Measurements from ENCODE around the gene LSMEM2. TPM values are rescaled to one million over a fixed set of nuclear protein-coding genes. Genes with fewer than 3 reads are reported as not detected.

The LSMEM2 gene
- total and polyA plus RNA-seq, 9 of the 15 experiments (the other 6 are each of a cell fraction or from before 2014, with no cell fraction given), result not detected

- TF ChIP-seq CHD4 (IDR thresholded peaks at IDR 0.05; ENCODE audit: insufficient read depth, insufficient replicate concordance, low read depth, low read length, poor library complexity, severe bottlenecking) (no peak), E2F8 (IDR thresholded peaks at IDR 0.05; ENCODE audit: low read depth, partially characterized antibody) (no peak), ARID2 (IDR thresholded peaks at IDR 0.05) (no peak), PATZ1 (CRISPR knock-in tag; IDR thresholded peaks at IDR 0.05; ENCODE audit: borderline replicate concordance) (no peak), ZNF584 (CRISPR knock-in tag; IDR thresholded peaks at IDR 0.05; ENCODE audit: low read depth) (no peak), ZC3H8 (IDR thresholded peaks at IDR 0.05) (no peak), ZNF436 (CRISPR knock-in tag; IDR thresholded peaks at IDR 0.05) (no peak), PCBP2 (IDR thresholded peaks at IDR 0.05; ENCODE audit: low read depth, low read length, poor library complexity, severe bottlenecking) (no peak), MCM2 (IDR thresholded peaks at IDR 0.05; ENCODE audit: low read depth) (no peak), FOS (IDR thresholded peaks at IDR 0.05; ENCODE audit: extremely low read depth, insufficient read length) (no peak), ZNF253 (CRISPR knock-in tag; conservative IDR thresholded peaks at IDR 0.05) (no peak), TCF7L2 (IDR thresholded peaks at IDR 0.05; ENCODE audit: low read depth, low read length) (no peak), ZFPM2 (CRISPR knock-in tag; IDR thresholded peaks at IDR 0.05) (no peak), DMBX1 (CRISPR knock-in tag; IDR thresholded peaks at IDR 0.05; ENCODE audit: borderline replicate concordance) (no peak), THAP7 (CRISPR knock-in tag; IDR thresholded peaks at IDR 0.05) (no peak), ELF1 (tag; IDR thresholded peaks at IDR 0.05) (no peak), TBP (optimal IDR thresholded peaks at IDR 0.05; ENCODE audit: low read depth, low read length) (peak; percentile 74), MIER1 (IDR thresholded peaks at IDR 0.05; ENCODE audit: low read depth) (no peak), ZNF140 (CRISPR knock-in tag; IDR thresholded peaks at IDR 0.05) (no peak), FOXP4 (CRISPR knock-in tag; IDR thresholded peaks at IDR 0.05; ENCODE audit: borderline replicate concordance) (no peak), NELFE (IDR thresholded peaks at IDR 0.05; ENCODE audit: insufficient read depth, insufficient read length) (no peak)
Observed at GRCh38 chr3:50235716-50236483, 43.0 kb upstream of the LSMEM2 start, which contains the start of gene GNAI2 (continued).
